H1 (cell line): ENCODE data around the gene PIERCE2. TPM values are rescaled to one million over a fixed set of nuclear protein-coding genes. Genes with fewer than 3 reads are reported as not detected.
A peak's percentile ranks its signal among the peaks of the same experiment; 100 is the strongest.
"Not testable (repeated sequence)": the region's sequence is repeated elsewhere in the genome, so short reads cannot be mapped to it uniquely, and the experiment has no call there.

Experiments used
- CTCF ChIA-PET: fragments of 300-600 bp; sonication (Branson Sonifier 250); formaldehyde crosslinking; loops from one replicate; lab custom pipeline; 2021; ENCODE audit not compliant: partially characterized antibody; lab: Charles Lee
- POLR2A ChIA-PET: fragments of 300-600 bp; sonication (Branson Sonifier 250); formaldehyde crosslinking; loops from one replicate; lab custom pipeline; 2021; ENCODE audit warnings: inconsistent platforms; ENCODE audit not compliant: partially characterized antibody; lab: Charles Lee
- DNase-seq, 2 experiments: peaks; one replicate each; pipeline versions ENCODE4 v3.0.0 to v3.0.0-alpha.2; 2010 to 2022; ENCODE audit warnings: low spot score in 2 of 2, low read depth in 1 of 2, mixed read lengths in 1 of 2
- FAIRE-seq: peaks from 2 replicates; lab custom pipeline; 2011; peaks lifted over from hg19 to GRCh38; lab: Jason Lieb, UNC
- H2AFZ ChIP-seq: 2 replicates; pipeline ENCODE4 v1.8.1; 2012; ENCODE audit warnings: low read length, inconsistent platforms
- H2AK5ac ChIP-seq: 2 replicates; pipeline ENCODE4 v1.6.1; 2013; ENCODE audit warnings: low read depth, low read length
- H2BK120ac ChIP-seq: replicated peaks from 2 replicates; pipeline ENCODE3; 2013; ENCODE audit warnings: low read depth, low read length, inconsistent platforms
- H2BK12ac ChIP-seq: 2 replicates; pipeline ENCODE4 v1.6.1; 2013; ENCODE audit warnings: low read depth, low read length
- H2BK15ac ChIP-seq: 2 replicates; pipeline ENCODE4 v1.6.1; 2013; ENCODE audit warnings: low read length
- H2BK20ac ChIP-seq: 2 replicates; pipeline ENCODE4 v1.6.1; 2013; ENCODE audit warnings: low read length
- H2BK5ac ChIP-seq: 2 replicates; pipeline ENCODE4 v1.6.1; 2013; ENCODE audit warnings: low read depth, low read length
- H3K14ac ChIP-seq: 2 replicates; pipeline ENCODE4 v1.6.1; 2013; ENCODE audit warnings: inconsistent platforms; ENCODE audit not compliant: insufficient read length
- H3K18ac ChIP-seq: 2 replicates; pipeline ENCODE4 v1.6.1; 2013; ENCODE audit warnings: low read length; ENCODE audit errors: extremely low read depth
- H3K23ac ChIP-seq: 2 replicates; pipeline ENCODE4 v1.6.1; 2013; ENCODE audit warnings: inconsistent platforms; ENCODE audit not compliant: insufficient read length
- H3K23me2 ChIP-seq: 2 replicates; pipeline ENCODE4 v1.6.1; 2013; ENCODE audit warnings: low read depth, low read length
- H3K27ac ChIP-seq: 2 replicates; pipeline ENCODE4 v1.6.1; 2011; ENCODE audit warnings: low read depth, low read length, inconsistent platforms
- H3K27me3 ChIP-seq, 4 experiments: replicated peaks in 1 of 4; 1 replicate in 1 of 4; 2 replicates in 3 of 4; pipeline versions ENCODE4 v1.6.1 to v1.8.1; 2011 to 2013; ENCODE audit warnings: low read length in 3 of 4, mild to moderate bottlenecking in 3 of 4, inconsistent platforms in 2 of 4, mixed read lengths in 2 of 4, moderate library complexity in 1 of 4; ENCODE audit not compliant: control insufficient read depth in 3 of 4, insufficient read depth in 3 of 4; ENCODE audit errors: extremely low read depth in 1 of 4
- H3K36me3 ChIP-seq, 4 experiments: 2 replicates each; pipeline versions ENCODE4 v1.6.1 to v1.8.1; 2011 to 2013; ENCODE audit warnings: mild to moderate bottlenecking in 4 of 4, low read length in 3 of 4, moderate library complexity in 2 of 4, control low read depth in 1 of 4, inconsistent platforms in 1 of 4; ENCODE audit not compliant: insufficient read depth in 4 of 4, control insufficient read depth in 2 of 4
- H3K4ac ChIP-seq: replicated peaks from 2 replicates; pipeline ENCODE3; 2013; ENCODE audit warnings: low read length, low read depth, mixed read lengths, inconsistent platforms; ENCODE audit not compliant: insufficient read length
- H3K4me1 ChIP-seq, 4 experiments: replicated peaks in 1 of 4; 1 replicate in 1 of 4; 2 replicates in 3 of 4; pipeline versions ENCODE4 v1.6.1 to v1.8.1; 2011 to 2013; ENCODE audit warnings: low read length in 3 of 4, inconsistent platforms in 2 of 4, mixed read lengths in 1 of 4; ENCODE audit not compliant: insufficient read depth in 4 of 4, control insufficient read depth in 3 of 4
- H3K4me2 ChIP-seq, 2 experiments: 2 replicates each; pipeline versions ENCODE4 v1.6.1 to v1.8.1; 2011 to 2013; ENCODE audit warnings: low read depth in 2 of 2, low read length in 2 of 2, control low read depth in 1 of 2, inconsistent platforms in 1 of 2, mild to moderate bottlenecking in 1 of 2; ENCODE audit not compliant: insufficient read depth in 1 of 2
- H3K4me3 ChIP-seq, 4 experiments: fragments of 200-600, 300-600 bp in 1 of 4; sonication (generic), shearing (Covaris generic), sonication (Bioruptor Twin) in 1 of 4; 2 replicates each; pipeline versions ENCODE4 v1.5.1 to v1.8.1; 2011 to 2016; ENCODE audit warnings: low read length in 4 of 4, low read depth in 3 of 4, control low read depth in 2 of 4, inconsistent platforms in 2 of 4, mild to moderate bottlenecking in 2 of 4, mixed read lengths in 1 of 4, moderate library complexity in 1 of 4; ENCODE audit not compliant: insufficient read depth in 2 of 4; ENCODE audit errors: extremely low read depth in 1 of 4
- H3K56ac ChIP-seq: replicated peaks from 2 replicates; pipeline ENCODE3; 2013; ENCODE audit warnings: low read depth, mild to moderate bottlenecking, mixed read lengths, low read length, inconsistent platforms; ENCODE audit not compliant: insufficient read length
- H3K79me1 ChIP-seq: 2 replicates; pipeline ENCODE4 v1.6.1; 2013; ENCODE audit warnings: low read depth, low read length, control low read depth
- H3K79me2 ChIP-seq, 2 experiments: 2 replicates each; pipeline versions ENCODE4 v1.6.1 to v1.8.1; 2012 to 2013; ENCODE audit warnings: low read length in 2 of 2, mild to moderate bottlenecking in 2 of 2, inconsistent platforms in 1 of 2; ENCODE audit not compliant: insufficient read depth in 2 of 2, control insufficient read depth in 1 of 2
- H3K9ac ChIP-seq, 4 experiments: replicated peaks in 1 of 4; 1 replicate in 1 of 4; 2 replicates in 3 of 4; pipeline versions ENCODE4 v1.6.1 to v1.8.1; 2011 to 2013; ENCODE audit warnings: low read depth in 3 of 4, low read length in 3 of 4, control low read depth in 2 of 4, mild to moderate bottlenecking in 2 of 4, moderate library complexity in 2 of 4, inconsistent platforms in 1 of 4; ENCODE audit errors: extremely low read depth in 1 of 4
- H3K9me3 ChIP-seq, 2 experiments: 2 replicates each; pipeline versions ENCODE4 v1.6.1 to v1.8.1; 2012 to 2013; ENCODE audit warnings: mild to moderate bottlenecking in 2 of 2, moderate library complexity in 2 of 2, control low read depth in 1 of 2, inconsistent platforms in 1 of 2, low read depth in 1 of 2, low read length in 1 of 2, mixed read lengths in 1 of 2; ENCODE audit not compliant: insufficient read depth in 2 of 2
- H4K20me1 ChIP-seq, 2 experiments: replicated peaks in 1 of 2; 2 replicates each; pipeline versions ENCODE3 to v1.8.1; 2011 to 2013; ENCODE audit warnings: inconsistent platforms in 2 of 2, low read length in 2 of 2, mild to moderate bottlenecking in 1 of 2; ENCODE audit not compliant: insufficient read depth in 2 of 2, control insufficient read depth in 1 of 2
- H4K5ac ChIP-seq: 2 replicates; pipeline ENCODE4 v1.6.1; 2013; ENCODE audit warnings: low read length, low read depth, mixed read lengths, inconsistent platforms; ENCODE audit not compliant: insufficient read length
- H4K8ac ChIP-seq: 2 replicates; pipeline ENCODE4 v1.8.0; 2013; ENCODE audit warnings: mild to moderate bottlenecking, moderate library complexity, low read length, inconsistent platforms; ENCODE audit not compliant: insufficient read depth; ENCODE audit errors: extremely low read depth
- H4K91ac ChIP-seq: replicated peaks from 2 replicates; pipeline ENCODE3; 2013; ENCODE audit warnings: low read length, mixed read lengths, inconsistent platforms; ENCODE audit not compliant: insufficient read length
- RFX5 ChIP-seq: IDR thresholded peaks from 2 replicates; pipeline ENCODE4 v1.6.1; 2011; ENCODE audit warnings: low read depth, low read length, improper control_type of control experiment, borderline replicate concordance
- WGBS, 2 experiments: shearing (Covaris generic) in 1 of 2; methylation state at CpG; one replicate each; pipeline versions ENCODE4 v1.1.6 to v1.1.7; 2013 to 2015; ENCODE audit warnings: low lambda C conversion rate in 2 of 2, mixed read lengths in 2 of 2, inconsistent platforms in 1 of 2, low coverage in 1 of 2, missing lambda C conversion rate in 1 of 2; ENCODE audit not compliant: insufficient replicate concordance in 2 of 2, insufficient coverage in 1 of 2, insufficient read length in 1 of 2; ENCODE audit errors: extremely low coverage in 1 of 2, missing lambda C conversion rate in 1 of 2; 5-methylcytosine and 5-hydroxymethylcytosine counted together
- polyA plus RNA-seq, 7 experiments: library from polyadenylated mRNA; depleted of rRNA in 3 of 7; stranded (reverse) in 5 of 7; unstranded in 2 of 7; fragments of >200 nt in 5 of 7; fragments of 200-250 nt in 2 of 7; gene quantifications; 1 replicate in 5 of 7; 2 replicates in 1 of 7; 4 replicates in 1 of 7; pipeline versions ENCODE4 v1.2.1 to v1.2.3, GENCODE V29; 2011 to 2013; ENCODE audit warnings: missing spikeins in 2 of 7, mixed read lengths in 2 of 7
- total RNA-seq: library from RNA; stranded (reverse); fragmentation: NEBNext Ultra II Directional; extraction: Animal tissue kit (Norgen Biotek cat#: 25700); gene quantifications from 2 replicates; pipeline ENCODE4 v1.2.1, GENCODE V29; 2021

The PIERCE2 gene
- total and polyA plus RNA-seq, 2 of the 8 experiments (the other 6 are each of a cell fraction or from before 2014, with no cell fraction given): 1.9 to 2.7 TPM

DNA sequence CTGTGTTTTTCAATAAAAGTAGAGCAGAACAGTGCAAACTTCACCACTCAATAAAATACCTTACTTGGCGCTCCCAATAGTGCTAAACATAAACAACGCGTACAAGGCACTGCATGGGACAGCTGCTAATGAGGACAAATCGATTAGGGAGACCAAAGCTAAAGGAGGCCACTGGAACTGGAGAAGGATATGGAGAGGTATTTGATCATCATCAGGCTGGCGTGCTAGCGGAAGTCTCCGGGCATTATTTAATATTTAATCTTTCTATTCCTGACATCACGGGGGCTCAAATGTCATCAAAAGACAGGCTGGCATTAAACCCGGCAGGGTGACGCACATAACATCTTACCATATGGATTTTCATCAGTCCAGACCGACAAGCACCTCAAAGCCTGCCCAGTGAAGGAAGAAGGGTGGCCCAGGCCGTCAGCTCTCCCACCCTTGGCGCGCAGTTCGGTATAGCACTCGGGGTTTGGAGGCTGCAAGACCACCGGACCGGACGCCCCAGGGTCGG is 740 bp upstream of the PIERCE2 start (continued):
- TF ChIP-seq RFX5: no peak

GRCh38 chr15:55408976-55409375 is 681 bp downstream of the PIERCE2 start:
- H2BK5ac ChIP-seq, H3K79me1 ChIP-seq, H3K56ac ChIP-seq, H2BK15ac ChIP-seq, H2AK5ac ChIP-seq, H3K4me1 ChIP-seq, H3K9me3 ChIP-seq, H3K18ac ChIP-seq, H4K20me1 ChIP-seq, H4K91ac ChIP-seq, H3K23ac ChIP-seq, H3K27me3 ChIP-seq, H2BK20ac ChIP-seq, FAIRE-seq, H3K4ac ChIP-seq, H3K14ac ChIP-seq, H4K5ac ChIP-seq, H3K79me2 ChIP-seq, H3K36me3 ChIP-seq: not testable (repeated sequence)
- Histone ChIP-seq H3K9ac (peak overlapping the region in 2 of 4 experiments; percentile 34 to 53; a peak in 3 of 7 replicates), H2AFZ (peak overlapping the region; percentile 88), H2BK120ac (peak overlapping the region; percentile 54), H3K23me2 (peaks cover 11% of the 10 kb centered on the region; the same call in 1 of the 2 replicates), H2BK12ac (0 out of 2 replicates have a peak overlapping the region, but pooled peaks have one; percentile 53), H3K27ac (peak overlapping the region; percentile 35; the same call in 1 of the 2 replicates), H3K4me2 (peak overlapping the region; percentile 82 to 90), H3K4me3 (peak overlapping the region; percentile 62 to 84 (median 76)), H4K8ac (0 out of 2 replicates have a peak overlapping the region, but pooled peaks have one; percentile 5)
- ChIA-PET CTCF (interaction anchor here (0.5 to 2.3 kb wide), 17 partner anchors 8 to 311 kb away, joined by 3 to 24 read pairs (median 8); partner anchors contain the start of genes PIGB and PIGBOS1), POLR2A (interaction anchor here (0.6 to 1.2 kb wide), 2 partner anchors 14 to 55 kb away, joined by 3 to 4 read pairs; no protein-coding TSS in a partner anchor)
- DNase-seq: peak in 1 of 2 experiments; percentile 41
- WGBS, 2 experiments: 80% methylated on average over 14 of the region's 14 CpGs; no CpG with 5 or more reads in 1 of the 2 experiments
